Measurements from ENCODE around the gene C1orf50. TPM values are rescaled to one million over a fixed set of nuclear protein-coding genes. Genes with fewer than 3 reads are reported as not detected.
A peak's percentile ranks its signal among the peaks of the same experiment; 100 is the strongest.
"Not testable (repeated sequence)": the region's sequence is repeated elsewhere in the genome, so short reads cannot be mapped to it uniquely, and the experiment has no call there.

Gene C1orf50
- total RNA-seq, 1 experiment from 2014 or later, result 4.2 TPM

GRCh38 chr1:42739753-42740700 is 27.0 kb upstream of the C1orf50 start, which contains the start of gene CLDN19:
Gene CLDN19 (minus strand): TSS chr1:42740236. CDS start chr1:42740063, 173 bp downstream.
- DNase-seq (ENCODE audit: low read depth), result no peak

GRCh38 chr1:42740851-42741580 is 26.0 kb upstream of the C1orf50 start:
- no peak for DNase-seq (ENCODE audit: low read depth)

GRCh38 chr1:42741706-42742105 is 25.3 kb upstream of the C1orf50 start:
- no peak for DNase-seq (ENCODE audit: low read depth)

GRCh38 chr1:42742141-42742540 is 24.9 kb upstream of the C1orf50 start:
- no peak for DNase-seq (ENCODE audit: low read depth)

- DNase-seq (ENCODE audit: low read depth), result no peak
These were observed 24.3 kb upstream of the C1orf50 start for GRCh38 chr1:42742617-42743316.

GRCh38 chr1:42743317-42744147 is 23.5 kb upstream of the C1orf50 start:
- no peak for DNase-seq (ENCODE audit: low read depth)

GRCh38 chr1:42744148-42744413 is 23.0 kb upstream of the C1orf50 start:
- DNase-seq (ENCODE audit: low read depth), result no peak

GRCh38 chr1:42745851-42746250 is 21.2 kb upstream of the C1orf50 start:
- DNase-seq (ENCODE audit: low read depth), result no peak

- DNase-seq (ENCODE audit: low read depth), result no peak
These were observed 20.5 kb upstream of the C1orf50 start for GRCh38 chr1:42746436-42747105.

- DNase-seq (ENCODE audit: low read depth), result no peak
These were observed 19.9 kb upstream of the C1orf50 start for GRCh38 chr1:42747125-42747524.

GRCh38 chr1:42748021-42748420 is 19.0 kb upstream of the C1orf50 start:
- no peak for DNase-seq (ENCODE audit: low read depth)

GRCh38 chr1:42748461-42749410 is 18.3 kb upstream of the C1orf50 start:
- no peak for DNase-seq (ENCODE audit: low read depth)

- DNase-seq (ENCODE audit: low read depth), result no peak
These were observed 17.0 kb upstream of the C1orf50 start for GRCh38 chr1:42750041-42750440.

GRCh38 chr1:42751511-42752070 is 15.5 kb upstream of the C1orf50 start:
- DNase-seq (ENCODE audit: low read depth), result not testable (repeated sequence)

GRCh38 chr1:42752284-42752683 is 14.8 kb upstream of the C1orf50 start:
- no peak for DNase-seq (ENCODE audit: low read depth)

GRCh38 chr1:42753070-42753469 is 14.0 kb upstream of the C1orf50 start:
- DNase-seq (ENCODE audit: low read depth), result peak; percentile 54

- DNase-seq (ENCODE audit: low read depth), result peak; percentile 60
These were observed 9.8 kb upstream of the C1orf50 start for GRCh38 chr1:42756956-42757891.

- no peak for DNase-seq (ENCODE audit: low read depth)
These were observed 9.2 kb upstream of the C1orf50 start for GRCh38 chr1:42757892-42758275.

Measured in LHCN-M2 (cell line).